Ishikawa (cell line): ENCODE data around the gene THADA.

Experiments
- CEBPB ChIP-seq: IDR thresholded peaks from 2 replicates; pipeline ENCODE4 v1.6.1; 2012
- CREB1 ChIP-seq: IDR thresholded peaks from 2 replicates; pipeline ENCODE4 v1.6.1; 2012; ENCODE audit warnings: low read depth
- EGR1 ChIP-seq: IDR thresholded peaks from 2 replicates; pipeline ENCODE4 v1.6.1; 2012
- EP300 ChIP-seq: IDR thresholded peaks from 2 replicates; pipeline ENCODE4 v1.6.1; 2012; ENCODE audit warnings: borderline replicate concordance
- FOXM1 ChIP-seq: IDR thresholded peaks from 2 replicates; pipeline ENCODE4 v1.6.1; 2012; ENCODE audit warnings: low read depth, borderline replicate concordance
- NFIC ChIP-seq: IDR thresholded peaks from 2 replicates; pipeline ENCODE4 v1.6.1; 2012
- RAD21 ChIP-seq: IDR thresholded peaks from 2 replicates; pipeline ENCODE4 v1.6.1; 2012; ENCODE audit warnings: low read depth
- TAF1 ChIP-seq: IDR thresholded peaks from 2 replicates; pipeline ENCODE4 v1.6.1; 2012; ENCODE audit warnings: low read depth, mild to moderate bottlenecking
- TCF12 ChIP-seq: IDR thresholded peaks from 2 replicates; pipeline ENCODE4 v1.6.1; 2012; ENCODE audit warnings: low read depth
- TEAD4 ChIP-seq: IDR thresholded peaks from 2 replicates; pipeline ENCODE4 v1.6.1; 2012
- YY1 ChIP-seq: IDR thresholded peaks from 2 replicates; pipeline ENCODE4 v1.6.1; 2012; ENCODE audit warnings: low read depth
- ZBTB7A ChIP-seq: IDR thresholded peaks from 2 replicates; pipeline ENCODE4 v1.6.1; 2012; ENCODE audit warnings: low read depth
- TF ChIP-seq, protein P1 (sequence below): IDR thresholded peaks from 2 replicates; pipeline ENCODE4 v1.6.1; 2012
- TF ChIP-seq, protein P2 (sequence below): IDR thresholded peaks from 2 replicates; pipeline ENCODE4 v1.6.1; 2012
- TF ChIP-seq, protein P3 (sequence below): IDR thresholded peaks from 2 replicates; pipeline ENCODE4 v1.6.1; 2012; ENCODE audit warnings: low read depth, mild to moderate bottlenecking

THADA gene

DNA sequence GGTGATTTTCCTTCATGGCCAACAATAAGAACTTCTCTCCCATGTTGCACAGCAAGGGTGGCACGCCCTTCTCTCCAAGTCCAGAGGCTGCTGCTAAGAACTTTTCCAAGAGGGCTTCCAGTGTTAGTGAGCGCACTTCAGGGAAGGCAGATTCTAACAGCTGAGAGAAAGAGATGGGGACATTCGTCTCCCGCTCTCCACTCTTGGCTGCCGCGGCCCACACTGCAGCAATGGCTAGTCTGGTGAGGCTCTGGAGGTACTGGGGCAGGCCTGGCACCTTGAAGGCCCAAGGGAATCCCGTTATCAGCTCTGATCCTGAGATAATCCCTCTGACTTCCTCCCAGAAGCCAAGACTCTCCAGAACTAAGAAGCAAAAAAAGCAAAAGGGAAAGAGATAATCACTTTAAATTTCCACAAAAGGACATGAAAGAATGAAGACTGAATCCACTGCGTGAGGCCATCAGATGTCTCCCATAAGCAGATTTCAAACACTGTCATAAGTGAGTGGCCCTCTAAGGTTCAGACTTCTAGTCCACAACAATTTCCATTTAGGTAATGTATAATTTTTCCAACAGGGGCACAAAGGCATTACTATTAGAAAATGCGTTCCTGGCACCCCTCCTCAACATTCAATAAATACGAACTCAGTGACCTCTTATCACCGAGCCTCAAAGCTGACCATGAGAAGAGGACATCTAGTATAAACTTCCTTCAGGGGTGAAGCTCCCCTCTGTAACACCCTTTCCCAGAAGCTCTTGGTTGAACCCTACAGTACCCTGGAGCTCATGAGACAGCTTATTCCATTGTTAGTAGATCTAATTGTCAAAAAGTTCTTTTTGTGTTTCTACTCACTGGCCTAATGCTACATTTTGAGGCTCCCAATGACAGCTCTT is 302.7 kb downstream of the THADA start:
- TF ChIP-seq, protein P1, sequence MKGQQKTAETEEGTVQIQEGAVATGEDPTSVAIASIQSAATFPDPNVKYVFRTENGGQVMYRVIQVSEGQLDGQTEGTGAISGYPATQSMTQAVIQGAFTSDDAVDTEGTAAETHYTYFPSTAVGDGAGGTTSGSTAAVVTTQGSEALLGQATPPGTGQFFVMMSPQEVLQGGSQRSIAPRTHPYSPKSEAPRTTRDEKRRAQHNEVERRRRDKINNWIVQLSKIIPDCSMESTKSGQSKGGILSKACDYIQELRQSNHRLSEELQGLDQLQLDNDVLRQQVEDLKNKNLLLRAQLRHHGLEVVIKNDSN = no peak
- TF ChIP-seq TCF12 = no peak
- no peak for TF ChIP-seq YY1
- TF ChIP-seq CEBPB = no peak

DNA sequence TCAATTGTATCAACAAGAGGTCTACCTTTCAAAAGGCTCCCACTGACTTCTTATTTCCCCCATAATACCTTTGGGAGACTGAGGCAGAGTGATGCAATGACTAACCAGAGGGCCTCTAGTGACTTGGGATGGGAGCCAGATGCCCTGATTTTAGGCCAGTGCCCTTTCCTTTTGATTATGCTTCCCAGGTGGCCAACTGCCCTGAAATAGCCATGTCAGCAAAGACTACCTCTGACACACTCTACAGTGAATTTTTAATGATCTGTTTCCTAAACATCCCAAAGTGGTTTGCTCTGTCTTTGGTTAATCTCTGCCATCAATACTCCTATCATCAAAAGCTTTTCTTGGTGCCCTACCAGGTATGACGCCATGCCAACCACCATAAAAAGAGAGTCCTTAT is 303.5 kb downstream of the THADA start:
- TF ChIP-seq TCF12 = no peak
- TF ChIP-seq CEBPB = no peak
- no peak for TF ChIP-seq TEAD4
- TF ChIP-seq, protein P2, sequence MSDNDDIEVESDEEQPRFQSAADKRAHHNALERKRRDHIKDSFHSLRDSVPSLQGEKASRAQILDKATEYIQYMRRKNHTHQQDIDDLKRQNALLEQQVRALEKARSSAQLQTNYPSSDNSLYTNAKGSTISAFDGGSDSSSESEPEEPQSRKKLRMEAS = no peak
- TF ChIP-seq YY1 = no peak
- no peak for TF ChIP-seq NFIC
- no peak for TF ChIP-seq TAF1

DNA sequence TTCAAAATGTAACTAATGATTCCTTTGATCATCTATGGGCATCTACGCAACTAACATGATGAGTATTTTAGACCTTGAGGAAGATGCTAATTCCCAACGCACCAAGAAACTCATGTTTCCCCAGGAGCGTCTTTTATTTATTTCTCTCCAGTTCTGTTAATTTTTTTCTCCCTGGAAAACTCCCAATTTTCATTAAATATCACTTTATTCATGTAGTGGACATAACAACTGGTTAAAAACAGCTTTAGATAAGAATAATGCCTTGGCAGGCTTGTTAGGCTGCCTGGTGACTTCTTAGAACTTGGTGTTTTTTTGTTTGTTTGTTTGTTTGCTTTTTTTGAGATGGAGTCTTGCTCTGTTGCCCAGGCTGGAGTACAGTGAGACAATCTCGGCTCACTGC is 306.5 kb downstream of the THADA start:
- TF ChIP-seq FOXM1 = no peak
- TF ChIP-seq, protein P3, sequence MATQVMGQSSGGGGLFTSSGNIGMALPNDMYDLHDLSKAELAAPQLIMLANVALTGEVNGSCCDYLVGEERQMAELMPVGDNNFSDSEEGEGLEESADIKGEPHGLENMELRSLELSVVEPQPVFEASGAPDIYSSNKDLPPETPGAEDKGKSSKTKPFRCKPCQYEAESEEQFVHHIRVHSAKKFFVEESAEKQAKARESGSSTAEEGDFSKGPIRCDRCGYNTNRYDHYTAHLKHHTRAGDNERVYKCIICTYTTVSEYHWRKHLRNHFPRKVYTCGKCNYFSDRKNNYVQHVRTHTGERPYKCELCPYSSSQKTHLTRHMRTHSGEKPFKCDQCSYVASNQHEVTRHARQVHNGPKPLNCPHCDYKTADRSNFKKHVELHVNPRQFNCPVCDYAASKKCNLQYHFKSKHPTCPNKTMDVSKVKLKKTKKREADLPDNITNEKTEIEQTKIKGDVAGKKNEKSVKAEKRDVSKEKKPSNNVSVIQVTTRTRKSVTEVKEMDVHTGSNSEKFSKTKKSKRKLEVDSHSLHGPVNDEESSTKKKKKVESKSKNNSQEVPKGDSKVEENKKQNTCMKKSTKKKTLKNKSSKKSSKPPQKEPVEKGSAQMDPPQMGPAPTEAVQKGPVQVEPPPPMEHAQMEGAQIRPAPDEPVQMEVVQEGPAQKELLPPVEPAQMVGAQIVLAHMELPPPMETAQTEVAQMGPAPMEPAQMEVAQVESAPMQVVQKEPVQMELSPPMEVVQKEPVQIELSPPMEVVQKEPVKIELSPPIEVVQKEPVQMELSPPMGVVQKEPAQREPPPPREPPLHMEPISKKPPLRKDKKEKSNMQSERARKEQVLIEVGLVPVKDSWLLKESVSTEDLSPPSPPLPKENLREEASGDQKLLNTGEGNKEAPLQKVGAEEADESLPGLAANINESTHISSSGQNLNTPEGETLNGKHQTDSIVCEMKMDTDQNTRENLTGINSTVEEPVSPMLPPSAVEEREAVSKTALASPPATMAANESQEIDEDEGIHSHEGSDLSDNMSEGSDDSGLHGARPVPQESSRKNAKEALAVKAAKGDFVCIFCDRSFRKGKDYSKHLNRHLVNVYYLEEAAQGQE = no peak
- no peak for TF ChIP-seq CEBPB
- no peak for TF ChIP-seq EGR1
- no peak for TF ChIP-seq TAF1
- TF ChIP-seq, protein P1 = no peak
- TF ChIP-seq CREB1 = no peak
- TF ChIP-seq RAD21 = no peak
- TF ChIP-seq EP300 = no peak
- TF ChIP-seq TEAD4 = no peak
- no peak for TF ChIP-seq YY1
- TF ChIP-seq TCF12 = no peak
- TF ChIP-seq, protein P2 = no peak
- TF ChIP-seq ZBTB7A = no peak
- no peak for TF ChIP-seq NFIC

DNA sequence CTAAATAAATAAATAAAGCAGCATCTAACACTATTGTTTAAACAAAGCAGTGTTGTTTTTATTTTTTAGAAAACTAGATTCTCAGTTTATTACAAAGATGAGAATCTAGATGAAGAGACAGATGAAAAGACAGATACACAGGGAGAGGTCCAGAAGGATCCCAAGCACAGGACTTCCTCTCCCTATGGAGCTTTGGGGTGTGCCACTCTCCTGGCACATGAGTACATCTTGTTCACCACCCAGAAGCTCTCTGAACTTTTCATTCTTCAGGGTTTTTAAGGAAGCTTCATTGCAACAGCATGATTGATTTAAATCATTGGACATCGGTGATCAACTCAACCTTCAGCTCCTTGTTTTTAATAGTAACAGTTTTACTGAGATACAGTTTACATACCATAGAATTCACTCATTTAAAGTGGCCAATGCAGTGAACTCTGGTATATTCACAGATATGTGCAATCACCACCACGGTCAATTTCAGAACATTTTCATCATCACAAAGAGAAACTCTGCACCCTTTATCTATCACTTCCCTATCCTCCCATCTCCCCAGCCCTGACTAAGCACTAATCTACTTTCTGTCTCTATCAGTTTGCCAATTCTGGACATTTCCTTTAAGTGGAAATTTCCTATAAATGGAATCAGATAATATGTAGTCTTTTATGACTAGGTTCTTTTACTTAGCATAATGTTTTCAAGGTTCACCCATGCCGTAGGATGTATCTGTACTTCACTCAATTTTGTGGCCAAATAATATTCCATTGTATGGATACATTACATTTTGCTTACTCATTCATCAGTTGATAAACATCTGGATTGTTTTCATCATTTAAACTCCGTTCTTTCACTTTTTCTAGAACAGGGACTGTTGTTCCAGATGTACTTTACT is 307.2 kb downstream of the THADA start:
- TF ChIP-seq, protein P2 = no peak
- TF ChIP-seq TCF12 (no peak), CEBPB (no peak), CREB1 (no peak), EP300 (no peak), EGR1 (no peak), ZBTB7A (no peak), TAF1 (no peak), NFIC (no peak), RAD21 (no peak), TEAD4 (no peak)
- TF ChIP-seq, protein P3 = no peak
- TF ChIP-seq, protein P1 = no peak

DNA sequence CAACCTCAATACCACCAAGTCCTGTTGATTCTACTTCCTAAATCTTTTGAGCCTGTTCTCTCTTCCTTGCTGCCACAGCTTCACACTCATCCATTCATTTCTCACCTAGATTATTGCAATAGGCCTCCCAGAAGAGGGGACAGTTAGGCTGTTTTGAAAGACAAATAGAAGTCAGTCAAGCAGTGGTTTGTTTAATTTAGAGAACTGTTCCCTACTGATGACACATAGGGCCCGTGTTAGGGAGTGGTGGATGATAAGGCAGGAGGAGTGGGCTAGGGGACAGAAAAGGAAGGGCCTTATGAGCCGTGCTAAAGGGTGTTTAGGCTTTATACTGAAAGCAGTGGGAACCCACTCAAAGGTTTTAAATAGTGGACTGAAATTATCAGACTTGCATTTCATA is 309.9 kb downstream of the THADA start:
- TF ChIP-seq EGR1 (no peak), NFIC (no peak), CREB1 (no peak), EP300 (no peak), CEBPB (no peak), ZBTB7A (no peak), TCF12 (no peak), RAD21 (no peak), YY1 (no peak)
- TF ChIP-seq, protein P1 = no peak
